Left ventricle myocardium inferior (tissue), 1 donor: ENCODE results near the gene CAMK2N2. TPM values are rescaled to one million over a fixed set of nuclear protein-coding genes. Genes with fewer than 3 reads are reported as not detected.

Experiments
- DNase-seq: peaks from one replicate; pipeline ENCODE4 v3.0.0-alpha.2; 2020
- H3K27ac ChIP-seq: fragments of 200-600 bp; replicated peaks from 2 replicates; pipeline ENCODE4 v1.8.0; 2021
- H3K27me3 ChIP-seq: fragments of 200-600 bp; 2 replicates; pipeline ENCODE4 v1.8.0; 2021; ENCODE audit warnings: low read depth
- H3K36me3 ChIP-seq: fragments of 200-600 bp; 2 replicates; pipeline ENCODE4 v1.8.0; 2021
- H3K4me1 ChIP-seq: fragments of 200-600 bp; 2 replicates; pipeline ENCODE4 v1.8.0; 2021
- H3K4me3 ChIP-seq: fragments of 200-600 bp; 2 replicates; pipeline ENCODE4 v1.8.0; 2021; ENCODE audit warnings: mild to moderate bottlenecking, moderate library complexity
- H3K9me3 ChIP-seq: fragments of 200-600 bp; replicated peaks from 2 replicates; pipeline ENCODE4 v1.8.0; 2021
- intact Hi-C: fragments of 100-400 bp; cut with micrococcal nuclease; formaldehyde crosslinking; loops from one replicate; pipeline ENCODE4 v1.11.0; 2022
- total RNA-seq: library from RNA; stranded (reverse); fragmentation: NEBNext Ultra II Directional; extraction: Animal tissue kit (Norgen Biotek cat#: 25700); gene quantifications from one replicate; pipeline ENCODE4 v1.2.1, GENCODE V29; 2021
- TF ChIP-seq, protein P1 (sequence below): fragments of 200-600 bp; IDR thresholded peaks from 2 replicates; pipeline ENCODE4 v1.8.0; 2021; ENCODE audit warnings: antibody characterized with exemption, mild to moderate bottlenecking, borderline replicate concordance
- donor health status: DM: no; HTN: yes; CAD: no; lungs with severe emphysema.

CAMK2N2 gene
- total RNA-seq, 1 donor from 2014 or later = 0.16 TPM

DNA sequence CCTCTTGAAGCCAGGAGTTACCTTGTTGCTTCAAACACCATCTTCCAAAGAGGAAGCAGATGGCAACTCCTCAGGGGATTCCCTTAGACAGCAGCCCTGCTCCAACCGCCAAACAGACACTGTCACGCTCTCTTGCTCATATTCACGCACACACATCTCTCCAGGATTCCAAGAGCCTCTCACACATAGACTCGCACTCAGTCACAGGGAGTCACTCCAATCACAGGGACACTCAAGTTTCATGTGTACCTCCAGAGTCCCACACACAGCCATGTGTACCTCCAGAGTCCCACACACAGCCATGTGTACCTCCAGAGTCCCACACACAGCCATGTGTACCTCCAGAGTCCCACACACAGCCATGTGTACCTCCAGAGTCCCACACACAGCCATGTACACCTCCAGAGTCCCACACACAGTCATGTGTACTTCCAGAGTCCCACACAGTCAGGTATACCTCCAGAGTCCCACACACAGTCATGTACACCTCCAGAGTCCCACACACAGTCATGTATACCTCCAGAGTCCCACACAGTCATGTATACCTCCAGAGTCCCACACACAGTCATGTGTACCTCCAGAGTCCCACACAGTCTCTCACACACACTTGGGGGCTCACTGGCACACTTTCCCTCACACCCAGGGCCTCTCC lies 25.8 kb downstream of the CAMK2N2 start:
- Histone ChIP-seq H3K9me3 (no peaks in the 10 kb centered on the region), H3K36me3 (no peaks in the 10 kb centered on the region), H3K27ac (no peak overlapping the region), H3K4me1 (peaks cover 6% of the 10 kb centered on the region), H3K27me3 (peaks cover 73% of the 10 kb centered on the region), H3K4me3 (no peak overlapping the region)
- DNase-seq = no peak
- TF ChIP-seq, protein P1, sequence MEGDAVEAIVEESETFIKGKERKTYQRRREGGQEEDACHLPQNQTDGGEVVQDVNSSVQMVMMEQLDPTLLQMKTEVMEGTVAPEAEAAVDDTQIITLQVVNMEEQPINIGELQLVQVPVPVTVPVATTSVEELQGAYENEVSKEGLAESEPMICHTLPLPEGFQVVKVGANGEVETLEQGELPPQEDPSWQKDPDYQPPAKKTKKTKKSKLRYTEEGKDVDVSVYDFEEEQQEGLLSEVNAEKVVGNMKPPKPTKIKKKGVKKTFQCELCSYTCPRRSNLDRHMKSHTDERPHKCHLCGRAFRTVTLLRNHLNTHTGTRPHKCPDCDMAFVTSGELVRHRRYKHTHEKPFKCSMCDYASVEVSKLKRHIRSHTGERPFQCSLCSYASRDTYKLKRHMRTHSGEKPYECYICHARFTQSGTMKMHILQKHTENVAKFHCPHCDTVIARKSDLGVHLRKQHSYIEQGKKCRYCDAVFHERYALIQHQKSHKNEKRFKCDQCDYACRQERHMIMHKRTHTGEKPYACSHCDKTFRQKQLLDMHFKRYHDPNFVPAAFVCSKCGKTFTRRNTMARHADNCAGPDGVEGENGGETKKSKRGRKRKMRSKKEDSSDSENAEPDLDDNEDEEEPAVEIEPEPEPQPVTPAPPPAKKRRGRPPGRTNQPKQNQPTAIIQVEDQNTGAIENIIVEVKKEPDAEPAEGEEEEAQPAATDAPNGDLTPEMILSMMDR = no peak
- intact Hi-C loops = no loop called here

DNA sequence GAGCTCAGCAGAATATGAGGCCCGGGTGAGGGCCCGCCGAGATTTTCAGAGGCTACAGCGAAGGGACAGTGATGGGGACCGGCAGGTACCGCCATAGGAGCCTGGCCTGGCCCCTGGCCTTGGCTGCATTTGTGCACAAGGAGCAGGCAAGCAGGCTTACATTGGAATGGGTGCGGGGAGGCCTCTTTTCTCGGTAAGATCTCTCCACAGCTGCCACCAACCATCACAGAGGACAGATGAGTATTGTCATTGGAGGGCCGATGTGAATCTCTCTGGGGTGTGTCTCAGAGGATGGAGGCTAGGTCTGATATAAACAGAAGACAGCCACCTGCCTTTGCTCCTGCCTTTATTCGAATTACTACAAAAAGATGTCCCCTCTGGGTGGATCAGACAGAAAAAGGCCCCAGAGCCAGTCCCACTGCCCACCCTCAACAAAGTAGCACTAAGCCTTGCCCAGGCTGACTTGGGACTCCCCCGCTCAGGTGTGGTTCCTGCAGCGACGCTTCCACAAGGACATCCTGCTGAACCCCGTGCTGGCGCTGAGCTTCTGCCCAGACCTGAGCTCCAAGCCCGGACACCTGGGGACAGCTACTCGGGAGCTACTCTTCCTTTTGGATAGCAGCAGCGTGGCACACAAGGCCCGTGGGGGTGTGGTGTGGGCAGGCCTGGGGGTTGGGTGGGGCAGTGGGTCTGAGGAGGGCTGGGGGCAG lies 26.5 kb downstream of the CAMK2N2 start:
- peaks cover 13% of the 10 kb centered on the region for H3K4me1 ChIP-seq
- no peaks in the 10 kb centered on the region for H3K36me3 ChIP-seq
- intact Hi-C loops = no loop called here
- TF ChIP-seq, protein P1 = no peak
- DNase-seq = no peak
- no peak overlapping the region for H3K27ac ChIP-seq
- no peak overlapping the region for H3K4me3 ChIP-seq
- peaks cover 80% of the 10 kb centered on the region for H3K27me3 ChIP-seq
- H3K9me3 ChIP-seq = no peaks in the 10 kb centered on the region

DNA sequence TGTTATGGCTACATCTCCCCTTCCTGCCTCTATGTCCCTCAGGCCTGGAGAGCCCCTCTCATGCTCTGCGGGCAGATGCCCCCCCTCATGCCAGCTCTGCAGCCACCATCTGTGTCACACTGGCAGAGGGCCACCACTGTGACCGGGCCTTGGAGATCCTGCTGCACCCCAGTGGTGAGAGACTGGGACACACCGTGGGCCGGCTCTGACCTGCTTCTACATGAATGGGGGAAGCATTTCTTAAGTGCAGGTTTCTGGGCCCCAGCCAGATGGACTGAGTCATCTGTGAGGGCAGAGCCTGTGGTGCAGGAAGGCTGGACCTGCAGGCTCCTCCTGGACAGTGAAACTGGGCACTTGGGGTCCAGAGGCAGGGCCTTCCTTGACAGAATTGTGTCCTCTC lies 27.1 kb downstream of the CAMK2N2 start:
- no peak overlapping the region for H3K27ac ChIP-seq
- H3K4me1 ChIP-seq = peaks cover 19% of the 10 kb centered on the region
- DNase-seq = no peak
- H3K36me3 ChIP-seq = no peaks in the 10 kb centered on the region
- H3K27me3 ChIP-seq = peaks cover 86% of the 10 kb centered on the region
- no peak overlapping the region for H3K4me3 ChIP-seq
- intact Hi-C loops = no loop called here
- TF ChIP-seq, protein P1 = no peak
- H3K9me3 ChIP-seq = no peaks in the 10 kb centered on the region

- no peak for DNase-seq
- Histone ChIP-seq H3K27ac (no peak overlapping the region), H3K9me3 (no peaks in the 10 kb centered on the region), H3K4me3 (no peak overlapping the region), H3K36me3 (no peaks in the 10 kb centered on the region), H3K27me3 (peaks cover 91% of the 10 kb centered on the region), H3K4me1 (peaks cover 23% of the 10 kb centered on the region)
- intact Hi-C loops = no loop called here
- TF ChIP-seq, protein P1 = no peak
Measured at GRCh38 chr3:184233127-184233843, 28.1 kb downstream of the CAMK2N2 start.

GRCh38 chr3:184231671-184232070 lies 29.7 kb downstream of the CAMK2N2 start:
- H3K9me3 ChIP-seq = no peaks in the 10 kb centered on the region
- no peak overlapping the region for H3K4me3 ChIP-seq
- intact Hi-C loops = no loop called here
- H3K36me3 ChIP-seq = no peaks in the 10 kb centered on the region
- peaks cover 95% of the 10 kb centered on the region for H3K27me3 ChIP-seq
- peaks cover 23% of the 10 kb centered on the region for H3K4me1 ChIP-seq
- no peak for DNase-seq
- TF ChIP-seq, protein P1 = no peak
- no peak overlapping the region for H3K27ac ChIP-seq
